Gastroesophageal sphincter (tissue), 4 donors: Measurements from ENCODE around the gene MEGF11. TPM values are rescaled to one million over a fixed set of nuclear protein-coding genes. Genes with fewer than 3 reads are reported as not detected.
A peak's percentile ranks its signal among the peaks of the same experiment; 100 is the strongest.

Experiments
- ATAC-seq: fragments of 150-250 bp; one replicate; pipeline ENCODE4 v1.9.1; 2016; ENCODE audit warnings: mild to moderate bottlenecking, moderate library complexity
- H3K27ac ChIP-seq, 4 donors: fragments of 200-600 bp; sonication (generic) in 3 of 4; 1 replicate in 3 of 4; 2 replicates in 1 of 4; pipeline ENCODE4 v1.5.1; 2016 to 2019
- H3K27me3 ChIP-seq: fragments of 200-600 bp; sonication (generic); one replicate; pipeline ENCODE4 v1.5.1; 2019
- H3K36me3 ChIP-seq, 2 donors: fragments of 200-600 bp; sonication (generic); one replicate each; pipeline ENCODE4 v1.5.1; 2019; ENCODE audit warnings: control low read depth in 1 of 2
- H3K4me1 ChIP-seq, 3 donors: fragments of 200-600 bp; sonication (generic); 1 replicate in 2 of 3; 2 replicates in 1 of 3; pipeline ENCODE4 v1.5.1; 2016 to 2019; ENCODE audit warnings: control low read depth in 2 of 3
- H3K4me3 ChIP-seq, 2 donors: fragments of 200-600 bp; sonication (generic); one replicate each; pipeline ENCODE4 v1.5.1; 2019; ENCODE audit warnings: mild to moderate bottlenecking in 1 of 2, moderate library complexity in 1 of 2
- H3K9me3 ChIP-seq, 3 donors: fragments of 200-600 bp; sonication (generic); one replicate each; pipeline ENCODE4 v1.5.1; 2017 to 2019; ENCODE audit warnings: control low read depth in 2 of 3
- EP300 ChIP-seq: sonication (generic); formaldehyde crosslinking; IDR thresholded peaks from one replicate; pipeline ENCODE4 v1.6.1; 2017; ENCODE audit warnings: antibody characterized with exemption, mild to moderate bottlenecking
- POLR2A ChIP-seq, 2 donors: fragments of 450-650 bp; IDR thresholded peaks; one replicate each; pipeline ENCODE4 v1.6.1; 2017; ENCODE audit warnings: antibody characterized with exemption in 2 of 2, mild to moderate bottlenecking in 2 of 2, moderate library complexity in 1 of 2
- POLR2AphosphoS5 ChIP-seq: sonication (generic); formaldehyde crosslinking; IDR thresholded peaks from one replicate; pipeline ENCODE4 v1.6.1; 2017; ENCODE audit warnings: antibody characterized with exemption
- WGBS, 2 donors: methylation state at CpG; one replicate each; pipeline ENCODE4 v1.1.5; 2018; ENCODE audit warnings: low coverage in 1 of 2; 5-methylcytosine and 5-hydroxymethylcytosine counted together
- total RNA-seq, 4 donors: library from RNA; depleted of rRNA; stranded (reverse); fragments of >200 nt; gene quantifications; one replicate each; pipeline ENCODE4 v1.1.0, GENCODE V29; 2016
- TF ChIP-seq, protein P1 (sequence below), 4 experiments: fragments of 200-600 bp in 2 of 4; fragments of 450-650 bp in 2 of 4; sonication (generic) in 1 of 4; IDR thresholded peaks; one replicate each; pipeline ENCODE4 v1.5.1; 2017 to 2019; ENCODE audit warnings: antibody characterized with exemption in 4 of 4, mild to moderate bottlenecking in 2 of 4, moderate library complexity in 2 of 4

Gene MEGF11
- total RNA-seq, 4 donors from 2014 or later: 0.08 TPM; not detected in 3

DNA sequence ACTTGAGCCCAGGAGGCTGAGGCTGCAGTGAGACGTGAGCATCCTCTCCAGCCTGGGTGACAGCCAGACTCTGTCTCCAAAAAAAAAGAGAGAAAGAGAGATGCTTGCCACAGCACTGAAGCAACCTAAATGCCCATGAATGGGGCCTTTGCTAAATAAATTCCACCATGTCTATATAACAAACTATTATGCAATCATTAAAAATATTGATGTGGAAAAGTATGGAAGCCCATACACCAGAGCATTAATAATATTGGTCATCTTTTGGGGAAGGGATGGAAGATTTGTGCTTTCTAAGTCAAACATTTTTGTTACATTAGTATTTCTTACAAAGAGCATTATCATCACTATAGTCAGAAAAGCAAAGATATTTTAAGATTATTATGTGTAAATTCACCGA is 116.6 kb downstream of the MEGF11 start:
- WGBS, 2 donors: 76 to 78% methylated on average over 2 of the region's 2 CpGs
- Histone ChIP-seq H3K36me3 (no peaks in the 10 kb centered on the region), H3K9me3 (no peaks in the 10 kb centered on the region), H3K27ac (no peak overlapping the region), H3K4me1 (peaks cover 0 to 16% (median 0%) of the 10 kb centered on the region in 3 donors), H3K4me3 (no peak overlapping the region), H3K27me3 (no peaks in the 10 kb centered on the region)
- TF ChIP-seq POLR2AphosphoS5 (no peak), POLR2A (IDR thresholded peaks at IDR 0.05) (no peak), EP300 (no peak)
- no peak for ATAC-seq

DNA sequence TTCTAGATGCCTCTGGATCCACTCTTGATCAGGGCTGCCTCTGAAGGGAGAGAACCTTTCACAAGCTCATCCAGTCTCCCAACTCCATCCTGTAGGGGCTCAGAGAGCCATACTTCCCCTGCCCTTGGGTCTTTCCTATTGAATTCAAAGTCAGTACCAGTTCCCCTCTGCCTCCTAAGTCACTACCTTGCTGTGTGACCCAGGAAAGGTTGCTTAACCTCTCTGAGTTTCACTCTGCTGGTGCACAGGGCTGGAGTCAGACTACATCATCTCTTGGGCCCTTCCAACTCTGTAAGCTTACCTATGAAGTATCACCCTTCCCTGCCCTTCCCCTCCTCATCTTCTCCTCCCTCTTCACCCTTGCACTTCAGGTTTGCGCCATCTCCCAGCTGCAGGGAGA is 117.9 kb downstream of the MEGF11 start:
- Histone ChIP-seq H3K4me3 (no peak overlapping the region), H3K27ac (no peak overlapping the region), H3K4me1 (peaks cover 0 to 16% (median 0%) of the 10 kb centered on the region in 3 donors), H3K36me3 (no peaks in the 10 kb centered on the region), H3K9me3 (no peaks in the 10 kb centered on the region), H3K27me3 (no peaks in the 10 kb centered on the region)
- TF ChIP-seq, protein P1, sequence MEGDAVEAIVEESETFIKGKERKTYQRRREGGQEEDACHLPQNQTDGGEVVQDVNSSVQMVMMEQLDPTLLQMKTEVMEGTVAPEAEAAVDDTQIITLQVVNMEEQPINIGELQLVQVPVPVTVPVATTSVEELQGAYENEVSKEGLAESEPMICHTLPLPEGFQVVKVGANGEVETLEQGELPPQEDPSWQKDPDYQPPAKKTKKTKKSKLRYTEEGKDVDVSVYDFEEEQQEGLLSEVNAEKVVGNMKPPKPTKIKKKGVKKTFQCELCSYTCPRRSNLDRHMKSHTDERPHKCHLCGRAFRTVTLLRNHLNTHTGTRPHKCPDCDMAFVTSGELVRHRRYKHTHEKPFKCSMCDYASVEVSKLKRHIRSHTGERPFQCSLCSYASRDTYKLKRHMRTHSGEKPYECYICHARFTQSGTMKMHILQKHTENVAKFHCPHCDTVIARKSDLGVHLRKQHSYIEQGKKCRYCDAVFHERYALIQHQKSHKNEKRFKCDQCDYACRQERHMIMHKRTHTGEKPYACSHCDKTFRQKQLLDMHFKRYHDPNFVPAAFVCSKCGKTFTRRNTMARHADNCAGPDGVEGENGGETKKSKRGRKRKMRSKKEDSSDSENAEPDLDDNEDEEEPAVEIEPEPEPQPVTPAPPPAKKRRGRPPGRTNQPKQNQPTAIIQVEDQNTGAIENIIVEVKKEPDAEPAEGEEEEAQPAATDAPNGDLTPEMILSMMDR (IDR thresholded peaks at IDR 0.05): no peak
- ATAC-seq: no peak
- 80% methylated on average over 1 of the region's 1 CpG; no CpG with 5 or more reads in 1 of the 2 donors for WGBS, 2 donors

DNA sequence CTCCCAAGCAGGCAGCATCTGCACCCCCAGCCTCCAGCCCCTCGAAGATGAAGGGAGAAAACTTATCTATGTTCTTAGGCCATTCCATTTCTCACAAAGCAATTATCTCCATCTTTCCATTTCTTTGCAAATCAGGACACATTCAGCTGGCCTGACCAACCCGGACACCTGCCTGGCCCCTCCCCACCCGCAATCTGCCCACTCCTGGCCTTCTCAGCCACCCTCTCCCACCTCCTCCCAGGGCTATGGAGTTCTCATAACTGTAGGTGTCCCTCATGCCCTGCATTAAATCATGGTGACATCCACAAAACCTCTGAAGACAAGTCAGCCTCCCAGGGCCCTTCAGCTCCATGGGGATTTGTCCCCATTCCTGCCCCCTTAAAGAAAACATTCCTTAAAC is 119.3 kb downstream of the MEGF11 start:
- H3K9me3 ChIP-seq: no peaks in the 10 kb centered on the region
- no peak overlapping the region for H3K4me3 ChIP-seq
- TF ChIP-seq POLR2AphosphoS5 (no peak), EP300 (no peak), POLR2A (IDR thresholded peaks at IDR 0.05) (no peak)
- TF ChIP-seq, protein P1 (IDR thresholded peaks at IDR 0.05): no peak
- H3K36me3 ChIP-seq: no peaks in the 10 kb centered on the region
- no peak overlapping the region for H3K27ac ChIP-seq
- H3K4me1 ChIP-seq: peaks cover 0 to 10% (median 0%) of the 10 kb centered on the region in 3 donors
- no peak for ATAC-seq
- WGBS, 2 donors: 40% methylated on average over 1 of the region's 3 CpGs; no CpG with 5 or more reads in 1 of the 2 donors
- H3K27me3 ChIP-seq: no peaks in the 10 kb centered on the region

DNA sequence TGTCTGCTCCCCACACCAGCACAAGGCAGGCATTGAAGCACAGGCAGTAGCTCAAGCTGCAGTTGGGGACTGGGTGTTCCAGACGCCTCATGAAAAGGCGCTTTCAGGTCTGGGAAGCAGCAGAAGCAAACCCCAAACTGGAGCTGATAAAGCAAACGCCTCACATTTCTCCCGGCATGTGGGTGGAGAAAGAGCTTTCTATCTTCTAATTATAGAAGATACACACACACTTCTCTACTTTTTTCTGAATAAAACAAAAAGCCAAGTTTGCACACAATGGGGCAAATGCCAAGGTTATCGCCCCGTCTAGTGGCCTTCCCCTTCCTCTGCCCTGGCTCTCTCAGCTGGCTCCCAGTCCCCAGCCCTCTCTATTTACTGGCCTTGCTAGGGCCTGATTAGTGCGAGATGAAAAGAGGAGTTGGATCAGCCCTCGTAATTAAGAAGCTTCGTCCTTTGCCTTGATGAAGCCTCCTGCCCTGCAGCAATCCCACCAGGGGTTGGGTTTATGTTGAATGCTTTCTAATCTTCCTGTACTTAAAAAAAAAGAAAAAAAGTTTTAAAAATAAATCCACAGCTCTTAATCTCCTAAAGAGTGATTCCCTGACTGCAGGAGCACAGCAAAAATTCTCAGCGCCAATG is 120.2 kb downstream of the MEGF11 start:
- Histone ChIP-seq H3K9me3 (no peaks in the 10 kb centered on the region), H3K27me3 (peaks cover 5% of the 10 kb centered on the region), H3K36me3 (no peaks in the 10 kb centered on the region), H3K27ac (no peak overlapping the region), H3K4me3 (no peak overlapping the region), H3K4me1 (peaks cover 0 to under 1% (median 0%) of the 10 kb centered on the region in 3 donors)
- 64 to 80% methylated on average over 1 to 10 of the region's 10 CpGs for WGBS, 2 donors
- TF ChIP-seq, protein P1 (IDR thresholded peaks at IDR 0.05): peak in 1 of 4 experiments; percentile 9
- no peak for TF ChIP-seq POLR2AphosphoS5
- no peak for ATAC-seq

DNA sequence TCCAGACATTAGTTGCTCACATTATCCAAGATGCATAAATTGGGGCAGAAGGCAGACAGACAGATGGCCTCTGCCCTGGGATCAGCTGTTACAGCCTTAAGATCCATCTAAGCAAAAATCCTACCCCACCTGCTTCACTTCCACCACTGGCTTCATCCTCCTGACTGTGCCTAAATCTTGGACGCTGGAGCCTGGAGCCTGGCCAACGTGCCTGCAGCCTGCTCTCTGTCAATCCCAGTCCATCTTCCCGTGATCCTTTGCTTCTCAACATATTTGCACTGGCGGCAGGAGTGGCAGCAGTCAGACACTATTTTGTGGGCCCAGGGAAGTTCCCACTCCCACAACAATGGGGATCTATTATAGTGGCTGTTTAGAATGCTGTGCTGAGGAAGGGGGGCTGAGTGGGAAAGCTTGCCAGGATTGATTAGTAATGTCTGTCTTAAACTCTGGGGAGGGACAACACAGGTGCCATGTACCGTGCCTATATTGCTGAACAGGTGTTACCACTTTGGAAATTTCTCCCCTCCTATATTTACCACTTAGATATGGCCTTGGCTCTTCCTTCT is 121.2 kb downstream of the MEGF11 start:
- H3K36me3 ChIP-seq: no peaks in the 10 kb centered on the region
- 31 to 46% methylated on average over 4 to 5 of the region's 5 CpGs for WGBS, 2 donors
- ATAC-seq: no peak
- no peak overlapping the region for H3K27ac ChIP-seq
- TF ChIP-seq EP300 (no peak), POLR2AphosphoS5 (no peak), POLR2A (IDR thresholded peaks at IDR 0.05) (no peak)
- H3K4me3 ChIP-seq: no peak overlapping the region
- no peaks in the 10 kb centered on the region for H3K9me3 ChIP-seq
- H3K27me3 ChIP-seq: peaks cover 15% of the 10 kb centered on the region
- no peaks in the 10 kb centered on the region for H3K4me1 ChIP-seq

DNA sequence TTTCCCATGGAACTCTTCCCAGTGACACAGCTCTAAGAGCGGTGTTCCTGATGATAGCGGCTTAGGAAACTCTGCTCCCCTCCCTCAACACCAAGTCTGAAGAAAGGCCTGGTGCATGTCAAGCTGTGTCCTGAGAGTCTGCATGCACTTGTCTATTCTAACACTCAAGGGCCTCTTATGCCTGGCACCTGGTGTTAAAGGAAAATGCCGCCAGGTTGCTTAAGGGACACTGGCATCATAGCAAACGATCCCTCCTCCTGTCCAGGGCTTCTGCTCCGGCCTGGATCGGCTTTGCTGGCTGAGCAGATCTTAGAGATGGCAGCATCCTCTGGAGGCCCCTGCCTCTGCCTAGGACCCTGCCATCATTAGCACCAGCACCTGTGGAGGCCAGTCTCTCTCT is 121.7 kb downstream of the MEGF11 start:
- no peak for ATAC-seq
- TF ChIP-seq POLR2A (IDR thresholded peaks at IDR 0.05) (no peak), POLR2AphosphoS5 (no peak), EP300 (no peak)
- TF ChIP-seq, protein P1 (IDR thresholded peaks at IDR 0.05): no peak
- peaks cover 20% of the 10 kb centered on the region for H3K27me3 ChIP-seq
- no peaks in the 10 kb centered on the region for H3K9me3 ChIP-seq
- 72 to 100% methylated on average over 2 to 3 of the region's 6 CpGs for WGBS, 2 donors
- H3K4me1 ChIP-seq: no peaks in the 10 kb centered on the region
- H3K36me3 ChIP-seq: no peaks in the 10 kb centered on the region
- H3K27ac ChIP-seq: no peak overlapping the region
- H3K4me3 ChIP-seq: no peak overlapping the region
